IMR-90 (cell line): ENCODE data around the gene CDK6. TPM values are rescaled to one million over a fixed set of nuclear protein-coding genes. Genes with fewer than 3 reads are reported as not detected.

Experiments used
- ATAC-seq: fragments of 200-7000 bp; cut with Tn5 transposase; 2 replicates; pipeline ENCODE4 v1.9.1; 2020; ENCODE audit warnings: low read depth, mild to moderate bottlenecking, moderate library complexity
- BruUV-seq: library from RNA; stranded (reverse); fragments of 400-500 nt; replicated peaks from 2 replicates; lab custom pipeline; 2021; lab: Mats Ljungman, UMichigan
- CTCF ChIA-PET: fragments of 300-600 bp; formaldehyde crosslinking; extraction: SDS; loops from one replicate; lab custom pipeline; 2021; ENCODE audit warnings: antibody characterized with exemption; lab: Yijun Ruan, JAX
- POLR2A ChIA-PET: fragments of 300-600 bp; sonication (Branson Sonifier 250); formaldehyde crosslinking; loops from one replicate; lab custom pipeline; 2022; ENCODE audit warnings: antibody characterized with exemption; ENCODE audit not compliant: unreplicated experiment; lab: Charles Lee
- DNase-seq: peaks from one replicate; pipeline ENCODE4 v3.0.0; 2013
- H2AFZ ChIP-seq: replicated peaks from 2 replicates; pipeline ENCODE3; 2013; ENCODE audit warnings: low read length, mild to moderate bottlenecking; ENCODE audit not compliant: poor library complexity
- H2AK5ac ChIP-seq: 2 replicates; pipeline ENCODE4 v1.6.1; 2013; ENCODE audit warnings: low read depth, low read length, inconsistent platforms
- H2AK9ac ChIP-seq: replicated peaks from 2 replicates; pipeline ENCODE3; 2013; ENCODE audit warnings: mild to moderate bottlenecking, low read depth, low read length, moderate library complexity; ENCODE audit not compliant: poor library complexity
- H2BK120ac ChIP-seq: 2 replicates; pipeline ENCODE4 v1.6.1; 2013; ENCODE audit warnings: low read depth, low read length, inconsistent platforms
- H2BK15ac ChIP-seq: 3 replicates; pipeline ENCODE4 v1.6.1; 2013; ENCODE audit warnings: low read depth, low read length, inconsistent platforms
- H2BK20ac ChIP-seq: 2 replicates; pipeline ENCODE4 v1.6.1; 2013; ENCODE audit warnings: low read depth, mild to moderate bottlenecking, inconsistent platforms, low read length, moderate library complexity
- H2BK5ac ChIP-seq: 2 replicates; pipeline ENCODE4 v1.6.1; 2013; ENCODE audit warnings: mild to moderate bottlenecking, low read depth, low read length, inconsistent platforms; ENCODE audit not compliant: poor library complexity, severe bottlenecking
- H3K14ac ChIP-seq: replicated peaks from 2 replicates; pipeline ENCODE4 v1.6.1; 2013; ENCODE audit warnings: low read depth, low read length, inconsistent platforms
- H3K18ac ChIP-seq: 2 replicates; pipeline ENCODE4 v1.6.1; 2013; ENCODE audit warnings: low read depth, low read length, control low read depth
- H3K23ac ChIP-seq: 2 replicates; pipeline ENCODE4 v1.6.1; 2013; ENCODE audit warnings: low read depth, low read length, inconsistent platforms
- H3K27ac ChIP-seq: 2 replicates; pipeline ENCODE4 v1.5.1; 2013; ENCODE audit warnings: mild to moderate bottlenecking, control low read depth, low read length; ENCODE audit not compliant: insufficient read depth
- H3K27me3 ChIP-seq: 2 replicates; pipeline ENCODE4 v1.6.1; 2013; ENCODE audit warnings: low read length; ENCODE audit not compliant: control insufficient read depth, insufficient read depth
- H3K36me3 ChIP-seq: 2 replicates; pipeline ENCODE4 v1.6.1; 2013; ENCODE audit warnings: low read length, mixed read lengths; ENCODE audit not compliant: control insufficient read depth, insufficient read depth
- H3K4ac ChIP-seq: 2 replicates; pipeline ENCODE4 v1.6.1; 2013; ENCODE audit warnings: low read depth, low read length, inconsistent platforms
- H3K4me1 ChIP-seq: 2 replicates; pipeline ENCODE4 v1.6.1; 2013; ENCODE audit warnings: low read length, mixed read lengths; ENCODE audit not compliant: control insufficient read depth, insufficient read depth
- H3K4me2 ChIP-seq: 2 replicates; pipeline ENCODE4 v1.6.1; 2013; ENCODE audit warnings: low read depth, mild to moderate bottlenecking, control low read depth, low read length, moderate library complexity
- H3K4me3 ChIP-seq: 2 replicates; pipeline ENCODE4 v1.5.1; 2013; ENCODE audit warnings: low read depth, mild to moderate bottlenecking, control low read depth, low read length, moderate library complexity; ENCODE audit not compliant: insufficient read depth
- H3K56ac ChIP-seq: 2 replicates; pipeline ENCODE4 v1.6.1; 2013; ENCODE audit warnings: low read length, inconsistent platforms; ENCODE audit not compliant: insufficient read depth; ENCODE audit errors: extremely low read depth
- H3K79me1 ChIP-seq, 2 experiments: 2 replicates each; pipeline ENCODE4 v1.6.1; 2013; ENCODE audit warnings: low read length in 2 of 2, inconsistent platforms in 1 of 2, low read depth in 1 of 2
- H3K9ac ChIP-seq: 2 replicates; pipeline ENCODE4 v1.6.1; 2013; ENCODE audit warnings: low read depth, low read length, control low read depth
- H3K9me1 ChIP-seq: 2 replicates; pipeline ENCODE4 v1.6.1; 2013; ENCODE audit warnings: low read length, inconsistent platforms; ENCODE audit not compliant: insufficient read depth
- H3K9me3 ChIP-seq: 2 replicates; pipeline ENCODE4 v1.6.1; 2013; ENCODE audit warnings: low read length; ENCODE audit not compliant: control insufficient read depth, insufficient read depth
- H4K20me1 ChIP-seq: 2 replicates; pipeline ENCODE4 v1.6.1; 2013; ENCODE audit warnings: low read length, inconsistent platforms; ENCODE audit not compliant: insufficient read depth
- H4K5ac ChIP-seq: 2 replicates; pipeline ENCODE4 v1.6.1; 2013; ENCODE audit warnings: mild to moderate bottlenecking, low read depth, low read length, control low read depth
- H4K8ac ChIP-seq, 2 experiments: 2 replicates each; pipeline ENCODE4 v1.6.1; 2013; ENCODE audit warnings: low read depth in 2 of 2, low read length in 2 of 2, control low read depth in 1 of 2, inconsistent platforms in 1 of 2
- H4K91ac ChIP-seq: 2 replicates; pipeline ENCODE4 v1.6.1; 2013; ENCODE audit warnings: low read depth, low read length, inconsistent platforms; ENCODE audit not compliant: insufficient read depth
- BHLHE40 ChIP-seq: fragments of 150-350 bp; IDR thresholded peaks from 2 replicates; pipeline ENCODE4 v1.6.1; 2016; ENCODE audit warnings: mild to moderate bottlenecking, low read depth, low read length
- CEBPB ChIP-seq: IDR thresholded peaks from 2 replicates; pipeline ENCODE4 v1.6.1; 2012; ENCODE audit warnings: low read depth, low read length, improper control_type of control experiment
- CHD1 ChIP-seq: IDR thresholded peaks from 2 replicates; pipeline ENCODE4 v1.6.1; 2012; ENCODE audit warnings: low read depth, low read length, improper control_type of control experiment
- ELK1 ChIP-seq: fragments of 150-350 bp; IDR thresholded peaks from 2 replicates; pipeline ENCODE4 v1.6.1; 2016; ENCODE audit warnings: low read depth, mild to moderate bottlenecking, low read length, moderate library complexity, borderline replicate concordance
- FOS ChIP-seq: fragments of 150-350 bp; IDR thresholded peaks from 2 replicates; pipeline ENCODE4 v1.6.1; 2016; ENCODE audit warnings: low read depth, low read length
- MAFK ChIP-seq: IDR thresholded peaks from 2 replicates; pipeline ENCODE4 v1.6.1; 2012; ENCODE audit warnings: low read depth, low read length, improper control_type of control experiment
- MAZ ChIP-seq: IDR thresholded peaks from 2 replicates; pipeline ENCODE4 v1.6.1; 2012; ENCODE audit warnings: low read depth, mild to moderate bottlenecking, low read length, improper control_type of control experiment, moderate library complexity, borderline replicate concordance
- MXI1 ChIP-seq: IDR thresholded peaks from 2 replicates; pipeline ENCODE4 v1.6.1; 2012; ENCODE audit warnings: low read depth, mild to moderate bottlenecking, low read length, moderate library complexity, borderline replicate concordance
- POLR2A ChIP-seq: IDR thresholded peaks from 2 replicates; pipeline ENCODE4 v1.6.1; 2012; ENCODE audit warnings: mild to moderate bottlenecking, low read depth, low read length
- RCOR1 ChIP-seq: IDR thresholded peaks from 2 replicates; pipeline ENCODE4 v1.6.1; 2012; ENCODE audit warnings: mild to moderate bottlenecking, low read length, improper control_type of control experiment; ENCODE audit not compliant: insufficient replicate concordance
- RFX5 ChIP-seq: IDR thresholded peaks from 2 replicates; pipeline ENCODE4 v1.8.0; 2012; ENCODE audit warnings: low read depth, mild to moderate bottlenecking, low read length, moderate library complexity
- whole genome bisulfite sequencing, 2 experiments: methylation state at CpG; one replicate each; pipeline versions ENCODE4 v1.1.5 to v1.1.7; 2013; ENCODE audit warnings: missing lambda C conversion rate in 2 of 2; ENCODE audit not compliant: insufficient read length in 1 of 2; ENCODE audit errors: extremely low coverage in 2 of 2; 5-methylcytosine and 5-hydroxymethylcytosine counted together
- dilution Hi-C: fragments of 300-500 bp; cut with HindIII; formaldehyde crosslinking; loops from one replicate; pipeline ENCODE4 v1.14.3; 2018; ENCODE audit warnings: low sequenced_read_pairs; ENCODE audit not compliant: unreplicated experiment
- in situ Hi-C: fragments of 300-500 bp; cut with MboI; formaldehyde crosslinking; loops from 3 replicates; pipeline ENCODE4 v1.14.3; 2019; ENCODE audit warnings: low sequenced_read_pairs, inconsistent platforms, mixed read lengths
- intact Hi-C: fragments of 100-400 bp; cut with micrococcal nuclease; formaldehyde crosslinking; loops from 2 replicates; pipeline ENCODE4 v1.10.0; 2022
- polyA plus RNA-seq, 3 experiments: library from polyadenylated mRNA; depleted of rRNA; stranded (reverse); fragments of >200 nt; gene quantifications; 2 replicates each; pipeline ENCODE4 v1.2.3, GENCODE V29; 2012; ENCODE audit warnings: low replicate concordance in 1 of 3
- total RNA-seq: library from RNA; depleted of rRNA; stranded (reverse); fragments of >200 nt; gene quantifications from 2 replicates; pipeline ENCODE4 v1.2.3, GENCODE V29; 2012
- TF ChIP-seq, protein P1 (sequence below): conservative IDR thresholded peaks from 2 replicates; pipeline ENCODE4 v1.5.1; 2012; ENCODE audit warnings: mild to moderate bottlenecking, low read depth, low read length, improper control_type of control experiment
- TF ChIP-seq, protein P2 (sequence below): fragments of 150-350 bp; IDR thresholded peaks from 2 replicates; pipeline ENCODE4 v1.6.1; 2017; ENCODE audit warnings: mild to moderate bottlenecking, antibody characterized with exemption, low read length, low read depth

CDK6 gene
- total and polyA plus RNA-seq, 2 of the 4 experiments (the other 2 are of a cell fraction) = 21.5 to 195 TPM

DNA sequence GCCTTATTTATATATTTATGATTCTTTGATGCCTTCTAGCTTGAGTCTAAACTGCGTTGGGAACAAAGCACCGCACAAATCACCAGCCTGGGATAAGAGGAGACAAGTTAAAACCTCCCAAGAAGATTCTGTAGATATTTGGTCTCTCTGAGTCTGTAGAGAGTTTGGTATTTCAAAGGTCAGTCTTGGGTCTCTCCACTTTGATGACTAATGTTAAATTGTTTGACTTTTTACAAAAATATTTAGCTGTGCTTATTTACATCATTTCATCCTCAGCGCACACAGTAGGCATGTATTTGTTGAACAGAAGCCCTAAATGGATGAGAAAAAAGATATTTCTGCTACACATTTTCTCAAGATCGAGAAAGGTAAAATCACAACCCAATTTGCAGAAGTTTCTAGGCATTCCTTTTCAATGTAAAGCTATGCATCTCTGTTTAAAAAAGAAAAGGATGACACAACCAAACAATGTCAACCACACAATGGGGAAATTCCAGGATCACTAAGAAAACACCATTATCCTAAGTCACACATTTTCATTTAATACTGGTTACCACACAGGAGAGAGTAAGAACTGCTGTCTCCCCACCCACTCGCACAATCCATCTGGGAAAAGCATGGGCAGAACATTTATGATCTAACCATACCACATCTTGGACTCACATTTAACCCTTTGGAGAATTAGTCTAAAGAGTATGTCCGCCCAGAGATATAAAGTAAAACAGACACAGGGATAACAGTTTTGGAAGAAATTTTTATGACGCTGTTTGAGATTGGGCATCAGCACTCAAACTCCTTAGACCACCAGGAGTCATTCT, 4.4 kb downstream of the CDK6 start:
- Histone ChIP-seq H3K36me3 (peaks cover 9% of the 10 kb centered on the region), H3K4ac (peak overlapping the region; percentile 97), H2AK5ac (peak overlapping the region; percentile 74), H2BK15ac (peak overlapping the region; percentile 77), H4K5ac (peak overlapping the region; percentile 62; the same call in 1 of the 2 replicates), H3K9me1 (peaks cover 8% of the 10 kb centered on the region), H3K23ac (peak overlapping the region; percentile 90; the same call in 1 of the 2 replicates), H2AFZ (no peak overlapping the region), H3K4me1 (peaks cover 10% of the 10 kb centered on the region), H4K20me1 (peaks cover 46% of the 10 kb centered on the region), H2BK5ac (peak overlapping the region; percentile 93), H4K8ac (peak overlapping the region; percentile 80 to 93), H2BK20ac (peak overlapping the region; percentile 88), H3K27me3 (no peaks in the 10 kb centered on the region), H3K79me1 (peaks cover 0 to 31% of the 10 kb centered on the region in 2 experiments; a peak in 2 of 4 replicates), H3K18ac (peak overlapping the region; percentile 93; the same call in 1 of the 2 replicates), H2BK120ac (peak overlapping the region; percentile 85), H3K14ac (peak overlapping the region; percentile 99), H4K91ac (peak overlapping the region; percentile 97), H3K56ac (peak overlapping the region; percentile 98), H3K27ac (peak overlapping the region; percentile 98), H2AK9ac (peak overlapping the region; percentile 87), H3K9me3 (no peaks in the 10 kb centered on the region), H3K4me3 (peak overlapping the region; percentile 98), H3K4me2 (peak overlapping the region; percentile 96), H3K9ac (peak overlapping the region; percentile 98)
- POLR2A ChIA-PET = interaction anchor here (0.7 to 1.8 kb wide), 2 partner anchors 134 to 154 kb away, joined by 5 to 7 read pairs; no protein-coding TSS in a partner anchor
- dilution Hi-C loops = no loop called here
- BruUV-seq = no TSS peak
- DNase-seq = peak; percentile 96
- in situ Hi-C loops = loop anchor here (5.0 kb wide), 2 partner anchors 135 to 220 kb away; no protein-coding TSS in a partner anchor
- intact Hi-C loops = loop anchor here (1.0 to 5.0 kb wide), 6 partner anchors 65 to 395 kb away; partner anchors contain the start of genes HEPACAM2, PEX1 and RBM48
- CTCF ChIA-PET = interaction anchor here (0.6 to 1.3 kb wide), 5 partner anchors 11 to 210 kb away, joined by 3 to 4 read pairs (median 3); no protein-coding TSS in a partner anchor
- no CpG with 5 or more reads among the region's 7 CpGs for WGBS, 2 experiments
- peak; percentile 34 for ATAC-seq
- TF ChIP-seq MXI1 = peak; percentile 75
- peak; percentile 70 for TF ChIP-seq CEBPB
- TF ChIP-seq, protein P1, sequence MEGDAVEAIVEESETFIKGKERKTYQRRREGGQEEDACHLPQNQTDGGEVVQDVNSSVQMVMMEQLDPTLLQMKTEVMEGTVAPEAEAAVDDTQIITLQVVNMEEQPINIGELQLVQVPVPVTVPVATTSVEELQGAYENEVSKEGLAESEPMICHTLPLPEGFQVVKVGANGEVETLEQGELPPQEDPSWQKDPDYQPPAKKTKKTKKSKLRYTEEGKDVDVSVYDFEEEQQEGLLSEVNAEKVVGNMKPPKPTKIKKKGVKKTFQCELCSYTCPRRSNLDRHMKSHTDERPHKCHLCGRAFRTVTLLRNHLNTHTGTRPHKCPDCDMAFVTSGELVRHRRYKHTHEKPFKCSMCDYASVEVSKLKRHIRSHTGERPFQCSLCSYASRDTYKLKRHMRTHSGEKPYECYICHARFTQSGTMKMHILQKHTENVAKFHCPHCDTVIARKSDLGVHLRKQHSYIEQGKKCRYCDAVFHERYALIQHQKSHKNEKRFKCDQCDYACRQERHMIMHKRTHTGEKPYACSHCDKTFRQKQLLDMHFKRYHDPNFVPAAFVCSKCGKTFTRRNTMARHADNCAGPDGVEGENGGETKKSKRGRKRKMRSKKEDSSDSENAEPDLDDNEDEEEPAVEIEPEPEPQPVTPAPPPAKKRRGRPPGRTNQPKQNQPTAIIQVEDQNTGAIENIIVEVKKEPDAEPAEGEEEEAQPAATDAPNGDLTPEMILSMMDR = no peak
- no peak for TF ChIP-seq MAZ
- TF ChIP-seq POLR2A = no peak; the same call in 1 of the 2 replicates
- TF ChIP-seq FOS = peak; percentile 9; the same call in 1 of the 2 replicates
- TF ChIP-seq CHD1 = no peak
- no peak for TF ChIP-seq ELK1
- TF ChIP-seq RCOR1 = no peak
- no peak for TF ChIP-seq MAFK
- peak; percentile 60 for TF ChIP-seq BHLHE40
- TF ChIP-seq, protein P2, sequence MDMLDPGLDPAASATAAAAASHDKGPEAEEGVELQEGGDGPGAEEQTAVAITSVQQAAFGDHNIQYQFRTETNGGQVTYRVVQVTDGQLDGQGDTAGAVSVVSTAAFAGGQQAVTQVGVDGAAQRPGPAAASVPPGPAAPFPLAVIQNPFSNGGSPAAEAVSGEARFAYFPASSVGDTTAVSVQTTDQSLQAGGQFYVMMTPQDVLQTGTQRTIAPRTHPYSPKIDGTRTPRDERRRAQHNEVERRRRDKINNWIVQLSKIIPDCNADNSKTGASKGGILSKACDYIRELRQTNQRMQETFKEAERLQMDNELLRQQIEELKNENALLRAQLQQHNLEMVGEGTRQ = no peak
- no peak for TF ChIP-seq RFX5
